Peyer's patch (tissue), 4 donors: Measurements from ENCODE around the gene NLK. TPM values are rescaled to one million over a fixed set of nuclear protein-coding genes. Genes with fewer than 3 reads are reported as not detected.

Experiments used
- DNase-seq, 3 donors: peaks; one replicate each; pipeline ENCODE4 v3.0.0-alpha.2; 2017 to 2019
- H3K27ac ChIP-seq, 4 donors: fragments of 200-600 bp; sonication (generic); one replicate each; pipeline ENCODE4 v1.5.1; 2016 to 2019
- H3K27me3 ChIP-seq, 2 donors: fragments of 200-600 bp; sonication (generic); one replicate each; pipeline ENCODE4 v1.5.1; 2019
- H3K36me3 ChIP-seq, 3 donors: fragments of 200-600 bp; sonication (generic); one replicate each; pipeline ENCODE4 v1.5.1; 2016 to 2019
- H3K4me1 ChIP-seq, 4 donors: fragments of 200-600 bp; sonication (generic); one replicate each; pipeline ENCODE4 v1.5.1; 2016 to 2019
- H3K4me3 ChIP-seq, 4 donors: fragments of 200-600 bp; sonication (generic); 1 replicate in 3 of 4; 2 replicates in 1 of 4; pipeline ENCODE4 v1.5.1; 2016 to 2019; ENCODE audit warnings: mild to moderate bottlenecking in 1 of 4
- H3K9me3 ChIP-seq, 4 donors: fragments of 200-600 bp; sonication (generic); one replicate each; pipeline ENCODE4 v1.5.1; 2016 to 2019; ENCODE audit warnings: mild to moderate bottlenecking in 1 of 4
- CTCF ChIP-seq, 6 experiments: fragments of 450-650 bp in 4 of 6; fragments of 200-600 bp in 2 of 6; sonication (generic) in 1 of 6; IDR thresholded peaks; one replicate each; pipeline ENCODE4 v1.5.1; 2017 to 2019; ENCODE audit warnings: antibody characterized with exemption in 6 of 6, mild to moderate bottlenecking in 3 of 6, moderate library complexity in 1 of 6
- POLR2A ChIP-seq, 2 donors: fragments of 450-650 bp; IDR thresholded peaks; one replicate each; pipeline ENCODE4 v1.5.1; 2017; ENCODE audit warnings: antibody characterized with exemption in 2 of 2, mild to moderate bottlenecking in 2 of 2, moderate library complexity in 2 of 2
- total RNA-seq, 4 donors: library from RNA; depleted of rRNA; stranded (reverse); fragments of >200 nt; gene quantifications; one replicate each; pipeline ENCODE4 v1.1.0, GENCODE V29; 2016

NLK gene
- total RNA-seq, 4 donors from 2014 or later, result 20.5 to 45.4 (median 27.1) TPM

GRCh38 chr17:28053725-28054124 is 11.2 kb downstream of the NLK start:
- H3K27ac ChIP-seq, result no peak overlapping the region
- peaks cover 0 to 15% (median 0%) of the 10 kb centered on the region in 4 donors for H3K4me1 ChIP-seq
- no peak overlapping the region for H3K4me3 ChIP-seq
- no peaks in the 10 kb centered on the region for H3K9me3 ChIP-seq
- H3K36me3 ChIP-seq, result no peaks in the 10 kb centered on the region
- no peak for DNase-seq
- TF ChIP-seq POLR2A (IDR thresholded peaks at IDR 0.05) (no peak), CTCF (IDR thresholded peaks at IDR 0.05) (no peak)
- no peaks in the 10 kb centered on the region for H3K27me3 ChIP-seq

- TF ChIP-seq POLR2A (IDR thresholded peaks at IDR 0.05) (no peak), CTCF (IDR thresholded peaks at IDR 0.05) (no peak)
- Histone ChIP-seq H3K27me3 (no peaks in the 10 kb centered on the region), H3K4me3 (no peak overlapping the region), H3K4me1 (peaks cover 0 to 15% (median 0%) of the 10 kb centered on the region in 4 donors), H3K27ac (no peak overlapping the region), H3K9me3 (no peaks in the 10 kb centered on the region), H3K36me3 (no peaks in the 10 kb centered on the region)
- DNase-seq, result no peak
These were observed 13.2 kb downstream of the NLK start for GRCh38 chr17:28055546-28056275.

GRCh38 chr17:28056276-28056620 is 13.8 kb downstream of the NLK start:
- Histone ChIP-seq H3K9me3 (no peaks in the 10 kb centered on the region), H3K4me1 (peaks cover 0 to 15% (median 0%) of the 10 kb centered on the region in 4 donors), H3K27ac (no peak overlapping the region), H3K27me3 (no peaks in the 10 kb centered on the region), H3K36me3 (no peaks in the 10 kb centered on the region), H3K4me3 (no peak overlapping the region)
- no peak for DNase-seq
- TF ChIP-seq CTCF (IDR thresholded peaks at IDR 0.05), result no peak
- TF ChIP-seq POLR2A (IDR thresholded peaks at IDR 0.05), result no peak

- peaks cover 0 to 15% (median 0%) of the 10 kb centered on the region in 4 donors for H3K4me1 ChIP-seq
- no peaks in the 10 kb centered on the region for H3K27me3 ChIP-seq
- no peaks in the 10 kb centered on the region for H3K36me3 ChIP-seq
- TF ChIP-seq CTCF (IDR thresholded peaks at IDR 0.05) (no peak), POLR2A (IDR thresholded peaks at IDR 0.05) (no peak)
- no peak for DNase-seq
- no peaks in the 10 kb centered on the region for H3K9me3 ChIP-seq
- no peak overlapping the region for H3K4me3 ChIP-seq
- H3K27ac ChIP-seq, result no peak overlapping the region
These were observed 15.3 kb downstream of the NLK start for GRCh38 chr17:28057731-28058246.

- DNase-seq, result no peak
- Histone ChIP-seq H3K27ac (no peak overlapping the region), H3K27me3 (no peaks in the 10 kb centered on the region), H3K4me3 (no peak overlapping the region), H3K36me3 (no peaks in the 10 kb centered on the region), H3K9me3 (no peaks in the 10 kb centered on the region), H3K4me1 (peaks cover 0 to 15% (median 0%) of the 10 kb centered on the region in 4 donors)
- TF ChIP-seq CTCF (IDR thresholded peaks at IDR 0.05), result no peak
- no peak for TF ChIP-seq POLR2A (IDR thresholded peaks at IDR 0.05)
These were observed 17.2 kb downstream of the NLK start for GRCh38 chr17:28059675-28060074.
